ENCODE results near the gene BMAL1. TPM values are rescaled to one million over a fixed set of nuclear protein-coding genes. Genes with fewer than 3 reads are reported as not detected.

Gene BMAL1
- total and polyA plus RNA-seq, 7 donors: 10.8 to 41.5 (median 27.7) TPM

DNA sequence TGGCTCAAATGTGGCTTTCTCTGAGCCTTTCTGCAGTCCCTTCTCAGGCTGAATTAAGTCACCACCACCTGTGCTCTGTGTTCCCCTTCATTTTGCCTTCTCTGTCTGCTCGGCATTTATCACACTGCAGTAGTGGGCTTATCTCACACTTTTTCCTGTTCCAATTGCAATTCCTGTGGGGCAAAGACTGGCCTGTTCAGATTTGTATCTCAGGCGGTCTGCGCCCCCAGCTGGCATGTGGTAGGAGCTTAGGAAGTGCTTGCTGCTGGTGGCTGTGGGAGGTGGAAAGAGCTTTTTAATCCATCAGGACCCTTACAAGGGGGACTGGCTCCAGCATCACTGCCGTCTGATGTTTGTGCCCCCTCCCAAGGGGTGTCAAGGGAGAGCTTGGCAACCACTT lies 21.2 kb downstream of the BMAL1 start:
- no peaks in the 10 kb centered on the region for H3K36me3 ChIP-seq
- 73 to 86% methylated on average over 4 of the region's 4 CpGs for WGBS, 2 donors
- H3K9me3 ChIP-seq: no peaks in the 10 kb centered on the region
- intact Hi-C loops (cut with DNase I): no loop called here
- DNase-seq: no peak
- TF ChIP-seq, protein P1, sequence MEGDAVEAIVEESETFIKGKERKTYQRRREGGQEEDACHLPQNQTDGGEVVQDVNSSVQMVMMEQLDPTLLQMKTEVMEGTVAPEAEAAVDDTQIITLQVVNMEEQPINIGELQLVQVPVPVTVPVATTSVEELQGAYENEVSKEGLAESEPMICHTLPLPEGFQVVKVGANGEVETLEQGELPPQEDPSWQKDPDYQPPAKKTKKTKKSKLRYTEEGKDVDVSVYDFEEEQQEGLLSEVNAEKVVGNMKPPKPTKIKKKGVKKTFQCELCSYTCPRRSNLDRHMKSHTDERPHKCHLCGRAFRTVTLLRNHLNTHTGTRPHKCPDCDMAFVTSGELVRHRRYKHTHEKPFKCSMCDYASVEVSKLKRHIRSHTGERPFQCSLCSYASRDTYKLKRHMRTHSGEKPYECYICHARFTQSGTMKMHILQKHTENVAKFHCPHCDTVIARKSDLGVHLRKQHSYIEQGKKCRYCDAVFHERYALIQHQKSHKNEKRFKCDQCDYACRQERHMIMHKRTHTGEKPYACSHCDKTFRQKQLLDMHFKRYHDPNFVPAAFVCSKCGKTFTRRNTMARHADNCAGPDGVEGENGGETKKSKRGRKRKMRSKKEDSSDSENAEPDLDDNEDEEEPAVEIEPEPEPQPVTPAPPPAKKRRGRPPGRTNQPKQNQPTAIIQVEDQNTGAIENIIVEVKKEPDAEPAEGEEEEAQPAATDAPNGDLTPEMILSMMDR (IDR thresholded peaks at IDR 0.05): no peak
- no peak for TF ChIP-seq EP300 (IDR thresholded peaks at IDR 0.05)
- no peak for TF ChIP-seq POLR2AphosphoS5 (IDR thresholded peaks at IDR 0.05)
- no peak for TF ChIP-seq POLR2A (IDR thresholded peaks at IDR 0.05)
- H3K4me1 ChIP-seq: peaks cover 0 to 46% (median 30%) of the 10 kb centered on the region in 4 donors
- H3K27me3 ChIP-seq: no peaks in the 10 kb centered on the region
- H3K27ac ChIP-seq: no peak overlapping the region
- no peak overlapping the region for H3K4me3 ChIP-seq

DNA sequence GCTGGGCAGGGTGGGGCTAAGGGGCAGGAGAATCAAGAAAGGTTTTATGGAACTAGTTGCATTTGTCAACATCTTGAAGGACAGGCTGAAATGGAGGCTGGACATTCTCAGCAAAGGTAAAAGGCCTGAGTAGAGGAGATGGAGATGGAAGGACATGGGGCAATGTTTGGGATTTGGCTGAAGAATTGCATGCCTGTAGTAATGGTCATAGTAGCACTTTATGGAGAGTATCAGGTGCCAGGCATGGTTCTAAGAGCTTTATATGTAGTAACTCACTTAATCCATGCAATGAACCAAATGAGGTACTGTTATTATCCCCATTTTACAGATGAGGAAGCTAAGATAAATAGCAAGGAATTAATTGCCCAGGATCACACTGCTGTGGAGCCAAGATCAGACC lies 23.9 kb downstream of the BMAL1 start:
- Histone ChIP-seq H3K4me1 (peaks cover 0 to 48% (median 39%) of the 10 kb centered on the region in 4 donors), H3K4me3 (no peak overlapping the region), H3K9me3 (no peaks in the 10 kb centered on the region), H3K36me3 (no peaks in the 10 kb centered on the region), H3K27ac (no peak overlapping the region), H3K27me3 (no peaks in the 10 kb centered on the region)
- TF ChIP-seq POLR2A (IDR thresholded peaks at IDR 0.05) (no peak), EP300 (IDR thresholded peaks at IDR 0.05) (no peak), POLR2AphosphoS5 (IDR thresholded peaks at IDR 0.05) (no peak)
- TF ChIP-seq, protein P1 (IDR thresholded peaks at IDR 0.05): no peak
- intact Hi-C loops (cut with DNase I): no loop called here
- DNase-seq: no peak

DNA sequence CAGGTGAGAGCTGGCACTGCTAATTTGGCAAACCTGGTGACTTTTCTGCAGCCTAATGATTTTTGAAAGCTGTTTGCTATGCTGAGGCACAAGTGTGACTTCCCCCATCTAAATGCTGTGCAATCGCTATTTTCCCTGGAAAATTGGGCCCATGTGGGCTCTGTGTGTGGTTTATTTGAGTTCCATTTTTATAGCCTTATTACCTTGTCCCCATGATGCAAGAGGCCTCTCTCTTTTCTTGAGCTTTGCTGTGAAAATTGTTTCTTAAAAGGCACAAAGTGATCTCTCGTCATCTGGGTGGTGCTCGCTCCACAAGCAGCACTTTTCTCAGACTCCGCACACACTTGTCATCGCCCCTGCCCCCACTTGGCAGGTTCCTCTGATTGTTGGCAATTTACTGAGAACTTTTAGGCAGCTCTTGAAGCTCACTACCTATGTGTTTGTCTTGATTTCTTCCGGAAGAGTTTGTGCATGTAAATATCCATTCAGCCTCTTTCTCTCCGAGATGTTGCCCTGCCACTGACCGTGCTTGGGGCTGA lies 24.9 kb downstream of the BMAL1 start:
- Histone ChIP-seq H3K27me3 (no peaks in the 10 kb centered on the region), H3K27ac (no peak overlapping the region), H3K4me3 (no peak overlapping the region), H3K4me1 (peaks cover 0 to 47% (median 37%) of the 10 kb centered on the region in 4 donors), H3K36me3 (no peaks in the 10 kb centered on the region), H3K9me3 (no peaks in the 10 kb centered on the region)
- intact Hi-C loops (cut with DNase I): no loop called here
- DNase-seq: no peak
- no peak for TF ChIP-seq EP300 (IDR thresholded peaks at IDR 0.05)
- TF ChIP-seq POLR2AphosphoS5 (IDR thresholded peaks at IDR 0.05): no peak
- TF ChIP-seq, protein P1 (IDR thresholded peaks at IDR 0.05): no peak
- TF ChIP-seq POLR2A (IDR thresholded peaks at IDR 0.05): no peak
- WGBS, 2 donors: 90 to 92% methylated on average over 8 of the region's 8 CpGs

DNA sequence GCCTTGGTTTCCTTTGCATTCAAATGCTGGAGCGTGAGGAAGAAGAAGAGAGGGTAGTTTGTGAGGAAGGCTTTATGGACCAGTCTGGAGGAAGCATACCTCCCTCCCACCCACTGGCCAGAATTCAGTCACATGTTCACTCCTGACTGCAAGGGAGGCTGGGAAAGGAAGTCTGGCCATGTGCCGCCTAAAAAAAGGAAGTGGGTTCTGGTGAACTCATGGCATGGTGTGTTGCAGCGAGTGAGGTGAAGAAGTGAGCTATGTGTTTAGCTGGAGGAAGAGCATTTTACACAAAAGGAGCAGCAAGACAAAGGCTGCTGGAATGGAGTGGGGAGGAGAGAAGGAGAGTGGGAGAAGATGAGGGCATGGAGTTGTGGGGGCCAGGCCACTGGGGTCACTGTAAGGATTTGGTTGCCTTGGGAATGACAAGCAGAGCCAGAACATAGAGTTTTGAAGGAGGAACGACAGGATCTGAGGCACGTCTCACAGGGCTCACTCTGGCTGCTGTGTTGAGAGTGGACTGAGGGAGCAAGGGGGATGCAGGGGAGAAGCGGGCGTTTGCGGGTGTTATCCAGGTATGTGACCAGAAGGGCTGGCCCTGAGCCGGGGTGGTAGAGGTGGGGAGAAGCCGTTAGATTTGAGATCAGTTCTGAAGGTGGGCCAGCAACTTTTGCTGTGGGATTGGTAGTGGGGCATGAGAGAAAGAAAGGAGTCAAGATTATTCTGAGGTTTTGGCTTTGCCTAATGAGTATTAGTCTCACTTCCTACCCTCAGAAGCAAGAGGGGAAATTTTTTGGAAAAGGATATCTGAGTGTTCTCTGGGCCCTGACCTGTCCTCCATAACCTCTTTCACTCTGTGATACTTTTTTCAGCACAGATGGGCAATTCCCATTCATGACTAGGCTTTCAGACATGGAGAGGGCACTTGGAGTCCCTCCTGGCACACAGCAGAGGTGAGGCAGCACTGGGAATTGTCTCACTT lies 26.4 kb downstream of the BMAL1 start:
- Histone ChIP-seq H3K4me3 (no peak overlapping the region), H3K9me3 (no peaks in the 10 kb centered on the region), H3K27ac (no peak overlapping the region), H3K27me3 (no peaks in the 10 kb centered on the region), H3K36me3 (no peaks in the 10 kb centered on the region), H3K4me1 (peaks cover 0 to 44% (median 29%) of the 10 kb centered on the region in 4 donors)
- DNase-seq: no peak
- TF ChIP-seq POLR2A (IDR thresholded peaks at IDR 0.05): no peak
- TF ChIP-seq EP300 (IDR thresholded peaks at IDR 0.05): no peak
- TF ChIP-seq POLR2AphosphoS5 (IDR thresholded peaks at IDR 0.05): no peak
- TF ChIP-seq, protein P1 (IDR thresholded peaks at IDR 0.05): no peak
- intact Hi-C loops (cut with DNase I): no loop called here
- 78 to 90% methylated on average over 10 of the region's 10 CpGs for WGBS, 2 donors

Data from sigmoid colon (tissue), 7 donors.